ENCODE results near the gene TBC1D1.

DNA sequence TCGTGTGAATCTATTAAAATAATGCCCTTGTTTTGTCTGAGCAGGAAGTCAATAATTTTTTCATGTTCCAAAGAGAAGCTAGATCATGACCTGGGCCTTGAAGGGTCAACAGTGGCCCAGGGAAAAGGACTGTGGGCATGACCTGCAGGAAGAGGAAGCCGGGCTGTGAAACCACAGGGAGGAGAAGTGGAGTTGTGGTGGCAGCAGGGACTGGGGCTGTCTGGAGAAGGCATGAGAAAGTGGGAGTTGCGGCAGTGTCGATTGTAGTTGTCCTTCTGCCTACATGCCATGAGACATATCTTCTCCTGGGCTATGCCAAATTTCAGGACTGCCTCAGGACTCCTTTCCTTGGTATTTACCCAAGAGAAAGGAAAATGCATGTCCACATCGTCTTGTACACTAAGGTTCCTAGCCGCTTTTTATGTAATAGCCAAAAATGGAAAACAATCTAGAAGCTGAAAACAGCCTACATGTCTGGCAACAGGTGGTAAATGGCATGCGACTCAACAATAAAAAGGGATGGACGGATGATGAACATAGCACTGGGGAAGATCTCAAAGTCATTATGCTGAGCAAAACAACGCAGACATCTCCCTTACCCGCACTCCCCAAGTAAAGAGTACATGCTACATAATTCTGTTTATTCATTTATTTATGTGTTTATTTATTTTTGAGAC lies 55.8 kb downstream of the TBC1D1 start:
- TF ChIP-seq, protein P1, sequence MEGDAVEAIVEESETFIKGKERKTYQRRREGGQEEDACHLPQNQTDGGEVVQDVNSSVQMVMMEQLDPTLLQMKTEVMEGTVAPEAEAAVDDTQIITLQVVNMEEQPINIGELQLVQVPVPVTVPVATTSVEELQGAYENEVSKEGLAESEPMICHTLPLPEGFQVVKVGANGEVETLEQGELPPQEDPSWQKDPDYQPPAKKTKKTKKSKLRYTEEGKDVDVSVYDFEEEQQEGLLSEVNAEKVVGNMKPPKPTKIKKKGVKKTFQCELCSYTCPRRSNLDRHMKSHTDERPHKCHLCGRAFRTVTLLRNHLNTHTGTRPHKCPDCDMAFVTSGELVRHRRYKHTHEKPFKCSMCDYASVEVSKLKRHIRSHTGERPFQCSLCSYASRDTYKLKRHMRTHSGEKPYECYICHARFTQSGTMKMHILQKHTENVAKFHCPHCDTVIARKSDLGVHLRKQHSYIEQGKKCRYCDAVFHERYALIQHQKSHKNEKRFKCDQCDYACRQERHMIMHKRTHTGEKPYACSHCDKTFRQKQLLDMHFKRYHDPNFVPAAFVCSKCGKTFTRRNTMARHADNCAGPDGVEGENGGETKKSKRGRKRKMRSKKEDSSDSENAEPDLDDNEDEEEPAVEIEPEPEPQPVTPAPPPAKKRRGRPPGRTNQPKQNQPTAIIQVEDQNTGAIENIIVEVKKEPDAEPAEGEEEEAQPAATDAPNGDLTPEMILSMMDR (IDR thresholded peaks at IDR 0.05 in 8 of 11, conservative IDR thresholded peaks at IDR 0.05 in 3 of 11) = no peak
- TF ChIP-seq POLR2A (IDR thresholded peaks at IDR 0.05) = no peak
- peak in 2 of 3 donors; percentile 60 to 66 for TF ChIP-seq POLR2AphosphoS5 (IDR thresholded peaks at IDR 0.05)

Measured in spleen (tissue), 7 donors.